ENCODE measurements around the gene PTK7.
"Not testable (repeated sequence)": the region's sequence is repeated elsewhere in the genome, so short reads cannot be mapped to it uniquely, and the experiment has no call there.

Gene PTK7

GRCh38 chr6:43088654-43089056 lies 12.5 kb downstream of the PTK7 start:
- DNase-seq = no peak

- DNase-seq = no peak
Measured at GRCh38 chr6:43089467-43089866, 13.4 kb downstream of the PTK7 start.

- DNase-seq = no peak
Measured at GRCh38 chr6:43089874-43090558, 13.9 kb downstream of the PTK7 start.

- DNase-seq = no peak
Measured at GRCh38 chr6:43090559-43090956, 14.4 kb downstream of the PTK7 start.

- no peak for DNase-seq
Measured at GRCh38 chr6:43091020-43091419, 14.9 kb downstream of the PTK7 start.

- no peak for DNase-seq
Measured at GRCh38 chr6:43091436-43091991, 15.4 kb downstream of the PTK7 start.

GRCh38 chr6:43092635-43093034 lies 16.5 kb downstream of the PTK7 start:
- peak; percentile 28 for DNase-seq

GRCh38 chr6:43093436-43094289 lies 17.5 kb downstream of the PTK7 start:
- no peak for DNase-seq

- DNase-seq = no peak
Measured at GRCh38 chr6:43095939-43096338, 19.8 kb downstream of the PTK7 start.

- DNase-seq = no peak
Measured at GRCh38 chr6:43096451-43097097, 20.5 kb downstream of the PTK7 start.

GRCh38 chr6:43097098-43097489 lies 21.0 kb downstream of the PTK7 start:
- DNase-seq = no peak

GRCh38 chr6:43097502-43097901 lies 21.4 kb downstream of the PTK7 start:
- DNase-seq = no peak

GRCh38 chr6:43101497-43101896 lies 25.4 kb downstream of the PTK7 start:
- DNase-seq = no peak

- DNase-seq = no peak
Measured at GRCh38 chr6:43103253-43103876, 27.3 kb downstream of the PTK7 start.

- DNase-seq = no peak
Measured at GRCh38 chr6:43105538-43106222, 29.6 kb downstream of the PTK7 start.

GRCh38 chr6:43107344-43108062 lies 31.4 kb downstream of the PTK7 start:
- no peak for DNase-seq

GRCh38 chr6:43113431-43114260 lies 37.5 kb downstream of the PTK7 start:
- no peak for DNase-seq

GRCh38 chr6:43115365-43115764 lies 39.3 kb downstream of the PTK7 start:
- DNase-seq = no peak

GRCh38 chr6:43117466-43117865 lies 41.4 kb downstream of the PTK7 start:
- DNase-seq = not testable (repeated sequence)

- DNase-seq = no peak
Measured at GRCh38 chr6:43119482-43119881, 43.4 kb downstream of the PTK7 start.
